ENCODE measurements around the gene ZNF408.

The ZNF408 gene

DNA sequence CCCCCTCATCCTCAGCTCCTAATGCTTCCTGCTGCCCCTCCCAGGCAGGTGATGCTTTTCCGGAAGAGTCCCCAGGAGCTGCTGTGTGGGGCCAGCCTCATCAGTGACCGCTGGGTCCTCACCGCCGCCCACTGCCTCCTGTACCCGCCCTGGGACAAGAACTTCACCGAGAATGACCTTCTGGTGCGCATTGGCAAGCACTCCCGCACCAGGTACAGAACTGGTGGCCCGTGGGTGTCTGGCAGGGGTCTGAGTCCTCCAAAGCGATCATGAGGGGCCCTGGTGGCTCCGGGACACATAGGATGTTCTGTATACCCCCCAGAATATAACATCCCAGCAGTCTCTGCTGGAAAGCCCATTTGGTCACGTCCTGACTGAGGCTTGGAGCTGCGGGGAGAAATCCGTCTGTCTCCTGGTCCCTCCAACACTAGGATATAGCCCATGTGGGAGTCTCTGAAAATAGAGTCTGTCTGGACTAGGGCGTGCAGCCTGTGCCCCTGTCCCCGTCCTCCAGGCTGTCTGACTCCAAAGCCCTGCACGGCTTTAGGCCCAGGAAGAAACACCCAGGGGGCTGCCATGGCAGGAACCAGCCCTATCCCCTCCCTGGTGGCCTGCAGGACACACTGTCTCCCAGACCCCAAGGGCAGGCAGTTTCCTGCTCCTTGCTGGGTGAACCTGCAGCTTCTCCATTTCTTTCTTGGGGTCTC is 27.3 kb downstream of the ZNF408 start:
- DNase-seq (ENCODE audit: low read depth), result no peak

DNA sequence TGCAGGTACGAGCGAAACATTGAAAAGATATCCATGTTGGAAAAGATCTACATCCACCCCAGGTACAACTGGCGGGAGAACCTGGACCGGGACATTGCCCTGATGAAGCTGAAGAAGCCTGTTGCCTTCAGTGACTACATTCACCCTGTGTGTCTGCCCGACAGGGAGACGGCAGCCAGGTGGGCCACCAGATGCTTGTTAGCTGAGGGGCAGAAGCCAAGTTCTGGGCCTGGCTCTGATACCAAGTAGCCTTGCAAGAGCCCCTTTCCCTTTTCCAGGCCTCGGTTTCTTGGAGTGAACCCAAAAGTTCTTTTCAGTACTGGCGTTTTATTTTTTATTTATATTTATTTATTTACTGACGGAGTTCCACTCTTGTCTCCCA is 27.8 kb downstream of the ZNF408 start:
- no peak for DNase-seq (ENCODE audit: low read depth)

DNA sequence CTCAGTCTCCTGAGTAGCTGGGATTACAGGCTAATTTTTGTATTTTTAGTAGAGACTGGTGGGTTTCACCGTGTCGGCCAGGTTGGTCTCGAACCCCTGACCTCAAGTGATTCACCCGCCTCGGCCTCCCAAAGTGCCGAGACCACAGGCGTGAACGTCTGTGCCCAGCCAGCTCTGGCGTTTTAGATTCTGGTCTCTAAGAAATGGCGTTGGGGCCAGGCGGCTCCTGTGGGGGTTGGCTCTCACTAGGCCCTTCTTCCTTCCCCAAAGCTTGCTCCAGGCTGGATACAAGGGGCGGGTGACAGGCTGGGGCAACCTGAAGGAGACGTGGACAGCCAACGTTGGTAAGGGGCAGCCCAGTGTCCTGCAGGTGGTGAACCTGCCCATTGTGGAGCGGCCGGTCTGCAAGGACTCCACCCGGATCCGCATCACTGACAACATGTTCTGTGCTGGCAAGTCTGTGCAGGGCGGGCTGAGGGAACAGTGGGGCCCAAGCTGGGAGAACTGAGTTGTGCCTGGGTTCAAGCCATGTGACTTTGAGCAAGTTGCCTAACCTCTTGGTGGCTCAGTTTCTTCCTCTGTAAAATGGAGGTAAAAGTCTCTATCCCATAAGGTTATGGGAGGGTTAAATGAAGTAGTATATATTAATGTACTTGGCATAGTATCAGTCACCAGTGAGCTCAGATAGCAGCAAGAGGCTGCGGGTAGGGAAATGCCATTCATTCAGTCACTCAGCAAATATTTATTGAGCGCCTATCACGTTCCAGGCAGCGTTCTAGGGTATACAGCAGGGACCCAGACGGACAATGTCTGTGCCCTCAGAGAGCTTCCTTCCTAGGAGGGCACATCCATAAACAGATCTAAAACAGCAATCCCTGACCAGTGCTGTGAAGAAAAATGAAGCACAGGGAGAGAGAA is 28.5 kb downstream of the ZNF408 start:
- DNase-seq (ENCODE audit: low read depth), result no peak

DNA sequence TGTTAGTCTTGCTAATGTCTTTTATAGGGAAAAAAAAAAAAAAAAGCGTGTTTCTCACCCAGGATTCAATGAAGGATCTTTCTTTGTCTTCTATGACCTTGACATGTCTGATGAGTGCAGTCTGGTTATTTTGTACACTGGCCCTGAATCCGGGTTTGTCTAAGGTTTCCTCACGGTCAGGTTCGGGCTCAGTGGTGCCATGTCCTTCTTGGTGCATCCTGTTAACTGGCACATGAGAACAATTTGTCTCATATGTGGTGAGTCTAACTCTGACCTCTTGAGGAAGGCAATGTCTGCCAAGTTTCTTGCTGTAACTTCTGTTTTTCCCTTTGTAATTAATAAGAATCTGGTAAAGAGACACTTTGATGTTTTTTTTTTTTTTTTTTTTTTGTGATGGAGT is 30.7 kb downstream of the ZNF408 start:
- no peak for DNase-seq (ENCODE audit: low read depth)

DNA sequence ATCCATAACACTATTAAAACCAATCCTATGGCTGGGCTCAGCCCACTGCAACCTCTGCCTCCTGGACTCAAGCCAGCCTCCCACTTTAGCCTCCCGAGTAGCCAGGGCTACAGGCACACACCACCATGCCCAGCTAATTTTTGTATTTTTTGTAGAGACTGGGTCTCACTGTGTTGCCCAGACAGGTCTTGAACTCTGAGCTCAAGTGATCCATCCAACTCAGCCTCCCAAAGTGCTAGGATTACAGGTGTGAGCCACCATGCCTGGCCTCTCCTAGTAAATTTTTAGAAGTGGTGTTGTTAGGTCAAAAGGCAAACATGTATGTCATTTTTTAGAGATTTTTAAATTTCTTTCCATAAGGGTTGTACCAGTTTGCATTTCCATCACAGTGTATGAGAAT is 32.4 kb downstream of the ZNF408 start:
- no peak for DNase-seq (ENCODE audit: low read depth)

DNA sequence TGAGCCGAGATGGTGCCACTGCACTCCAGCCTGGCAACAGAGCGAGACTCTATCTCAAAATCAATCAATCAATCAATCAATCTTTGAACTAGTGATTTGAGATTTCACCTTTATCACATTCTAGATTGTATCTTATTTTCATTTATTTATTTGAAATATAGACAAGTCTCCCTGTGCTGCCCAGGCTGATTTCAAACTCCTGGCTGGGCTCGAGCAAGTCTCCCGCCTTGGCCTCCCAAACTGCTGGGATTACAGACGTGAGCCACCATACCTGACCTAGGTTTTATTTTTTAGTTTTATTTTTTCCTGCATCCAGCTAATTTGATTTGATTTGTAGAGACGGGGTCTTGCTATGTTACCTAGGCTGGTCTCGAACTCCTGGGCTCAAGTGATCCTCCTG is 35.3 kb downstream of the ZNF408 start:
- DNase-seq (ENCODE audit: low read depth), result no peak

DNA sequence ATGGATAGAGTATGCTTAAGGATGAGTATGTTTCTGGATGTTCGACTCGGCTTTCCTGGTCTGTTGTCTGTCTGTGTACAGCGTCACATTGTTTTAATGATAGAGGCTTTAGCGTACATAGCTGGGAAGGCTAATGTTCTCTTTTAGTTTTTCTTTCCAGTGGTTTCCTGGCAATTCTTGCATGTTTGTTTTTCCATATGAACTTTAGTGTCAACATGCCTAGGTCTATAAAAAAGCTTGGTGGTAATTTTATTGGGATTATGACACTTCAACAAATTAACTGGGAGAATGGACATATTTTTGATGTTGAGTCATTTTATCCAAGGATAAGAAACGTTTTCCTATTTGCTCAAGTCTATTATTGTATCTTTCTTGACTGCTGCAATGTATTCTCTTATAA is 35.8 kb downstream of the ZNF408 start:
- no peak for DNase-seq (ENCODE audit: low read depth)

DNA sequence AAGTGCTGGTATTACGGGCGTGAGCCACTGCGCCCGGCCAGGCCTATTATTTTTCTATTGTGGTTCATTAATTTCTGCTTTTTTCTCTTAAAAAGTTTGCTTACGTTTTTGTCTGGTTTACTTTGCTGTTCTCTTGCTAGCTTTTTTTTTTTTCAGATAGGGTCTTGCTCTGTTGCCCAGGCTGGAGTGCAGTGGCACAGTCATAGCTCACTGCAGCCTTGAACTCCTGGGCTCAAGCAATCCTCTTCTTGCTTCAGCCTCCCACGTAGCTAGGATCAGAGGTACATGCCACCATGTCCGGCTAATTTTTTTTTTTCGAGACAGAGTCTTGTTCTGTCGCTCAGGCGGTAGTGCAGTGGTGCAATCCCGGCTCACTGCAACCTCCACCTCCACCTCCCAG is 36.9 kb downstream of the ZNF408 start:
- no peak for DNase-seq (ENCODE audit: low read depth)

DNA sequence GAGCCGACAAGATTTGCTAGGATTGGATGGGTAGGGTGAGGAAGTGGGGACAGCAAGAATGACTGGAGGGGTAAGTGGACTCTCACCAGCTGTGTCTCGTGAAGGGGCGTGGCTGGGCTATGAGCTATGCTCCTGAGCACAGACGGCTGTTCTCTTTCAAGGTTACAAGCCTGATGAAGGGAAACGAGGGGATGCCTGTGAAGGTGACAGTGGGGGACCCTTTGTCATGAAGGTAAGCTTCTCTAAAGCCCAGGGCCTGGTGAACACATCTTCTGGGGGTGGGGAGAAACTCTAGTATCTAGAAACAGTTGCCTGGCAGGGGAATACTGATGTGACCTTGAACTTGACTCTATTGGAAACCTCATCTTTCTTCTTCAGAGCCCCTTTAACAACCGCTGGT is 38.1 kb downstream of the ZNF408 start:
- DNase-seq (ENCODE audit: low read depth), result no peak

DNA sequence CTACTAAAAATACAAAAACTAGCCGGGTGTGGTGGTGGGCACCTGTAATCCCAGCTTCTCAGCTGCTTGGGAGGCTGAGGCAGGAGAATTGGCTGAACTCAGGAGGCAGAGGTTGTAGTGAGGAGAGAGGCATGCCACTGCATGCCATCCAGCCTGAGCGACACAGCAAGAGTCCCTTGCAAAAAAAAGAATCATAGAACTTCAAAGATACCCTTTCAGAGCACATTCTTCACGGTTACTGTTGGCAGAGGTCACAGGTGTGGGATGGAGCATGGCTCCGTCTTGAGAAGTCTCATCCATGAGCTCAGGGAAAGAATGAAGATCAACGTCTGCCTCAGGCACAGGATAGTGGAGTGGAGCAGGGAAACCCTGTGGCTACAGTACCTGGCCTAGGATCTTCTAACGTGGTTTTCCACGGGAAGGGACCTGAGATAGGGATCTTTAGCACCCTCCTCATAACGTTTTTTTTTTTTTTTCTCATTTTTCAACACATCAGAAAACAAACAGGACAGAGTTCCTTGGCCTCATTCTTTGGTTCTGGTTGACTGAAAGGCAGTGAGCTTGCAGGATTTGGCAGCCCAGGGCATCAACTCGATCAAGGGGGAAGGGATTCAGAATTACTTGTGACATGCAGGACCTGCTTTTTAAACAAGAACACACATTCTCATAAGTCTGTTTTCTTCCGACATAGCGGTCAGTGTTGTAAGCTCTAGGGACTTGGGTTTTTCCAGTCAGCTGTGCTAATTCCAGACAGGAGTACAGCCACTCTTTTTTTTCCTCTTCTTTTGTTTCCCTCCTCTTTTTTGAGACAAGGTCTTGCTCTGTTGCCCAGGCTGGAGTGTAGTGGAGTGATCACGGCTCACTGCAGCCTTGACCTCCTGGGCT is 41.0 kb downstream of the ZNF408 start:
- no peak for DNase-seq (ENCODE audit: low read depth)

DNA sequence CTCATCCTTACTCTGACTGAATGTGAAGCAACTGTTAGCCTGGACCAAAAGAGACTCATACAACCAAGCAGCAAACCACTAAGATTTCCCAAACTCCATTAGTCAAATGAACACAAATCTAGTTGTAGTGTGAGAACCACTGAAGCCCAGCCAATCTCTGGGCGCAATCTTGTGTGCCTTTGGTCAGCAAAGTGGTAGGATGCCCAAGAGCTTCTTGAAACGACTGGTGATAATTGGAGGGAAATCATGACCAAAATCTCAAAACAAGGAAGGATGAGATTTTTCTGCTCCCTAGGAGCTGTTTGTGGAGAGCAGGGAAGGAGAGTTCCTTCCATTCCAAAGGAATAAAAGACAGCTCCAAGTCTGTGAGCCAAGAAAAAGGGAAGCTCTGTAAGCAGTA is 42.2 kb downstream of the ZNF408 start:
- DNase-seq (ENCODE audit: low read depth), result no peak

DNA sequence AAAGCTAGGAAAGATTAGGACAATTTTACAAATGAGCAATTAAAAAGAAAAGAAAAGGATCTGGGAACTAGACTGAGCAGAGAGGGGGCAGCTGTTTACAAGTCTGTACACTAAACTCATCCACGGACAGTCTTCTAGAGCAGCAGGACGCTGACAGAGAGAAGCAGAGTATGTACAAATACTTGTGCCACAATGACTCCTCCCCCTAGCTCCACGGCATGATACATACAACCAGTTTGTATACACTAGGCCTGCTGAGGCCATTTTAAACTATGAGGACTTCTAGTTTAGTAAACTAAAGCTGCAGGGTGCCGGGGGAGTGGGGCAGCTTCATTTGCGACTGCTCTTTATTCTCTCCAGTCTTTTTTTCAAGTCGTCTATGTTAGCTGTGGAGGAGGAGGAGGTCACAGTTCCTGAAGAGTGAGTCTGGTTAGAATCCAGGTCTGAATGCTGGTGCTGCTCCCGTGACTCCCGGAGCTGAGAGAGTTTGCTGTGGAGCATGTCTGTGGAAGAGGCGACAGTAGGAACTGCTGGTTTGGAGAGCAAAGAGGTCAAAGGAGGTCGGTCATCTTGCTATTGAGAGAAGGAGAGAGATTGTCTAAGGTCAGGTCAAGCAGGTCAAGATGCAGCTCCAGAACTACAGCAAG is 43.0 kb downstream of the ZNF408 start:
- no peak for DNase-seq (ENCODE audit: low read depth)

DNA sequence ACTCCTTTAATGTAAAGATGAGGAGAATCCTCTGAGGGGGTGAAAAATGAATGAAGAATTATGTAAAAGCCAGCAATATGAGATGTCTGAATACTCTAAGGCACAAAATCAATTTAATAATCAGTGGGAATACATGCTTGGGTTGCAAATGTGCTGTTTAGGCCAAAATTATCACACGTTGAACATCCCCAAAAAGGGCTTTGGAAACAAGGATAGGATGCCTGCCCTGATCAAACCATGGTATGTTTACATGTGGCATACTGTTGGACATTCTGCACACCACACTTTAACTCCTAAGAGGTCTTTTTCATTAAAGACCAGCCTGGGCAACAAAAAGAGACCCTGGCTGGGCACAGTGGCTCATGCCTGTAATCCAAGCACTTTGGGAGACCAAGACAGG is 44.5 kb downstream of the ZNF408 start:
- no peak for DNase-seq (ENCODE audit: low read depth)

DNA sequence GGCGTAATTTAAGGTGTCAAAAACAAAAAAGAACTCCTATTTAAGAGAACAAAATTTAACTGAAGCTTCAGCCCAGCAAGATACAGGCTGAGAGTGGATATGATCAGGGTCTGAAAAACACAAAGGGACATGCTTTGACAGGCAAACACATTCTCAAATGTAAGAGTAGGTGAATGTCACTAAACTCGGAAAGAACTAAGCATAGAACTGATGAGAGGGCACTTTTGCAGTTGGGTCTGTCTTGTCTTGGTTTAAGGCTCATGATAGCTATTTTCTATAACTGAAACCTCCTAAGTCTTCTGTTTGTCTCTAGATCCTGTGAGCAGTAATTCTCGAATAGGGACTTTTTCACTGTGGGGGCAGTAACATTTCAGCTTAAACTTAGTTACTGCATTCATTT is 45.2 kb downstream of the ZNF408 start:
- DNase-seq (ENCODE audit: low read depth), result no peak

DNA sequence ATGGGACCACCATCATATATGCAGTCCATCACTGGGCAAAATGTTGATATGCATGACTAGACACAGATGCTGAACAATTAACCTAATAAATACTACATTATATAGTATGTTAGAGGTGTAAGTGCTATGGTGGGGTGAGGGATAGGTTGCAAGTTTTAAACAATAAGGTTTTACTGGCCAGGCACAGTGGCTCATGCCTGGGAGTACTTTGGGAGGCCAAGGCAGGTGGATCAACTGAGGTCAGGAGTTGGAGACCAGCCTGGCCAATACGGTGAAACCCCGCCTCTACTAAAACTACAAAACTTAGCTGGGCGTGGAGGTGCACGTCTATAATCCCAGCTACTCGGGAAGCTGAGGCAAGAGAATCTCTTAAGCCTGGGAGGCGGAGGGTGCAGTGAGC is 46.3 kb downstream of the ZNF408 start:
- DNase-seq (ENCODE audit: low read depth), result no peak
